Measurements from ENCODE around the gene MIP.
A peak's percentile ranks its signal among the peaks of the same experiment; 100 is the strongest.
"Not testable (repeated sequence)": the region's sequence is repeated elsewhere in the genome, so short reads cannot be mapped to it uniquely, and the experiment has no call there.

Gene MIP

GRCh38 chr12:56462565-56462964 lies 8.1 kb upstream of the MIP start:
- DNase-seq = no peak

- no peak for DNase-seq
Measured at GRCh38 chr12:56461235-56462159, 7.0 kb upstream of the MIP start.

GRCh38 chr12:56457817-56458216 lies 3.4 kb upstream of the MIP start:
- DNase-seq = no peak

GRCh38 chr12:56451147-56451546 lies 3.3 kb downstream of the MIP start:
- no peak for DNase-seq

- no peak for DNase-seq
Measured at GRCh38 chr12:56450241-56450640, 4.2 kb downstream of the MIP start.

GRCh38 chr12:56449622-56449984 lies 4.9 kb downstream of the MIP start:
- no peak for DNase-seq

- DNase-seq = peak; percentile 91
Measured at GRCh38 chr12:56448860-56449621, 5.4 kb downstream of the MIP start, which contains the start of gene TIMELESS. Gene TIMELESS, minus strand, starts transcription at chr12:56449426. Its CDS starts 15,256 bp downstream, at chr12:56434170.

- DNase-seq = not testable (repeated sequence)
Measured at GRCh38 chr12:56443208-56443607, 11.2 kb downstream of the MIP start.

GRCh38 chr12:56437430-56438176 lies 16.9 kb downstream of the MIP start:
- no peak for DNase-seq

GRCh38 chr12:56434828-56435227 lies 19.6 kb downstream of the MIP start:
- no peak for DNase-seq

- DNase-seq = no peak
Measured at GRCh38 chr12:56431850-56432249, 22.6 kb downstream of the MIP start.

GRCh38 chr12:56431288-56431687 lies 23.2 kb downstream of the MIP start:
- DNase-seq = no peak

- DNase-seq = no peak
Measured at GRCh38 chr12:56425940-56426438, 28.5 kb downstream of the MIP start.

GRCh38 chr12:56425193-56425592 lies 29.3 kb downstream of the MIP start:
- no peak for DNase-seq

GRCh38 chr12:56420411-56420810 lies 34.0 kb downstream of the MIP start:
- DNase-seq = no peak

GRCh38 chr12:56417739-56418138 lies 36.7 kb downstream of the MIP start:
- no peak for DNase-seq

GRCh38 chr12:56414401-56414800 lies 40.1 kb downstream of the MIP start:
- DNase-seq = no peak

GRCh38 chr12:56413392-56413791 lies 41.1 kb downstream of the MIP start:
- DNase-seq = no peak

- no peak for DNase-seq
Measured at GRCh38 chr12:56411781-56412639, 42.4 kb downstream of the MIP start.

- DNase-seq = no peak
Measured at GRCh38 chr12:56410768-56411167, 43.7 kb downstream of the MIP start.

- no peak for DNase-seq
Measured at GRCh38 chr12:56408799-56409417, 45.5 kb downstream of the MIP start.

GRCh38 chr12:56404227-56404626 lies 50.2 kb downstream of the MIP start:
- not testable (repeated sequence) for DNase-seq

Measured in activated CD4-positive, alpha-beta T cell treated with anti-CD3 and anti-CD28 coated beads, Interleukin-2, Interleukin-6, amounts not matched to agents 100 ng/mL and 50 ng/mL, durations not matched to agents 16 hours and 8 hours (primary cell).